ENCODE results near the gene SCO1.

Gene SCO1

GRCh38 chr17:10649602-10650001, 47.7 kb downstream of the SCO1 start:
- no peak for DNase-seq

- no peak for DNase-seq
These were observed 48.4 kb downstream of the SCO1 start for GRCh38 chr17:10648956-10649355.

DNA sequence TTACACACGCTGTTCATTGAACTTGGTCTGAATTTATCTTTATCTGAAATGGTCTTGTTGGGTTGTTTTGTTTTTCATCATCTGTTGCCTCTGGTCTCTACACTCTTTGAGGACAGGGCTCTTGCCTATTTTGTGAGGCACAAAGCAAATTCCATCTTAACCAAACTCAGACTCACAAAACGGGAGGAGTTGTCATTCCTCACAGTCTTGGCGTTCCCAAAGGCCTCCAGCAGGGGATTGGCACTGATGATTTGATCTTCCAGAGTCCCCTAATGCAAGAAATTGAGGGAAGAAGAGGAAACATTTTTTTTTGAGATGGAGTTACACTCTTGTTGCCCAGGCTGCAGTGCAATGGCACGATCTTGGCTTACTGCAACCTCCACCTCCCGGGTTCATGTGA, 49.0 kb downstream of the SCO1 start:
- no peak for DNase-seq

DNA sequence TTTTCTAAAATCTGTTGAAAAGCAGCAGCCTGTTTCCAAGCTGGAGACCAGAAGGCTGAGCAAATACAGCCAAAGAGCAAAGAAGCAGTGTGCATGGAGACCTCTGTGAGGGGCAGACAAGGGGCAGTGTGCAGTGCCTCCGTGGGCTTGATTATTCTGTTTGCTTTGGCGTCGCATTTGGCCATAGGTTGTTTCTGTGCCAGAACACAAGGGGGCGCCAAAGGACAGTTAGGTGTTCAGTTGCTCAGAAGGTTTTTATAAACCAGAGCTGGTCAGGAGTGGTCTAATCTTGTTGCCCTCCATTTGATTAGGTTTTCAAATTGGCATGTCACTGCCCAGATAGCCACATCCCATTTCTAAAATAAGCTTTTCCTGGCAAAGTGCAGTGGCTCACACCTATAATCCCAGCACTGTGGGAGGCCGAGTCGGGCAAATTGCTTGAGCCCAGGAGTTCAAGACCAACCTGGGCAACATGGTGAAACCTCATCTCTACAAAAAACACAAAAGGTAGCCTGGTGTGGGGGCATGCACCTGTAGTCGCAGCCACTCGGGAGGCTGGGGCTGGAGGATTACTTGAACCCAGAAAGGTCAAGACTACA, 50.8 kb downstream of the SCO1 start:
- peak; percentile 2 for DNase-seq

DNA sequence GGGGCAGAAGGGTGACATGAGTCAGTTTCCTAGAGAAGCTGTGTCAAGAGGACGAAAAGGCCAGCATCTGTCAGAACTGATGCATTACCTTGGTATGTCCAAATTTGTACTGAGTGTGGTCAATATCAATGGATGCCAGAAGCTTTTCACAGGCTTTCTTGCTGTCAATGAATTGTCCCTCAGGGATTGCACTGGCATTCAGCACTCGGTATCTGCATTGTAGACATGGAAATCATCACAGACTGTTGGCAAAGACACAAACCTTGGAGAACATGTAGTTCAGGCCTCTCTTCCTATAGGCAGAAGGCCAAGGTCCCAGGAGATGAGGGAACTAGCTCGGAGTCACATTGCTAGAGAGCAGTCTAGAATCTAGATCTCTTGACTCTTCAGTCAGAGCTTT, 56.9 kb downstream of the SCO1 start:
- DNase-seq: no peak

DNA sequence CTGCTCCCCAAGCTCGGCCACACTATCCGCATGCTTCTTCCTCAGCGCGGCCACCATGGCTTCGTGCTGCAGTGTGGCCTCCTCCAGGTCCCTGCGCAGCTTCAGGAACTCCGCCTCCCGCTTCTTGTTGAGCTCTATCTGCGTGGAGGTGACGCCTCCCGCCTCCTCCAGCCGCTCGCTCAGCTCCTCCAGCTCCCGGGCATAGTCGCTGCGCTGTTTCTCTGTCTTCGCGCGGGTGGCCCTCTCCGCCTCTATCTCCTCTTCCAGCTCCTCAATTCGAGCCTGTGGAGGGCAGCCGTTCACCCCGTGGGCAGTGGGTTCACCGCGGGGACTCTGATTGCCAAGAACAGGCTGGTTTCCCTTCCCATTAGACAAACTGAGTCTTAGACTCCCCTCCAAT, 59.2 kb downstream of the SCO1 start:
- DNase-seq: no peak

GRCh38 chr17:10635290-10635689, 62.0 kb downstream of the SCO1 start:
- DNase-seq: no peak

DNA sequence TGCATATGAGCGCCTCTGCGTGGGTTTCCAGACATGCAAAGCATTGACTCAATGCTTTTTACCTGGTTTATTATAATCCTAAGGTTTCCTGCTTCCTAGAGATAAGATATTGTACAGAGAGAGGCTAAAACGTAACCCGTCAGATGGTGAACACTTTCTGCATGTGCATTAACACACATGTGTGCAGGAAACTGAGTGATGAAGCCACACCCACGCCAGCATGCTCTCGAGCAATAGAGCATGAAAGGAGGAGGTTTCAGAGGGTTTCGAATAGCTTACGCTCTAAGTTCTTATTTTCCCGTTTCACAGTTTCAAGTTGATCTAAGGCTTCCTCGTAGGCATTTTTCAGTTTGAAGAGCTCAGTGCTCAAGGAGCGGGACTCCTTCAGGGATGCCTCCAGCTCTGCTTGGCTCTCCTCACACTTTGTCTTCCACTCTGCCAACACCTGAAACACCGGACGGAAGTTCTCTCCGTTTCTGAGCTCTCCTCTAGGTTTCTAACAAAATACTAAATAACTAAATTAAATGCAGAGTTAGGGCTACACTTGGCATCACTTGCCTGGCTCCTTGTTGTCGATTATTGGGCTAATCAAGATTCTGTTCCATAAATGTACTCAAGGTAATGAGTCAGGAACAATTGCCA, 63.5 kb downstream of the SCO1 start:
- no peak for DNase-seq

DNA sequence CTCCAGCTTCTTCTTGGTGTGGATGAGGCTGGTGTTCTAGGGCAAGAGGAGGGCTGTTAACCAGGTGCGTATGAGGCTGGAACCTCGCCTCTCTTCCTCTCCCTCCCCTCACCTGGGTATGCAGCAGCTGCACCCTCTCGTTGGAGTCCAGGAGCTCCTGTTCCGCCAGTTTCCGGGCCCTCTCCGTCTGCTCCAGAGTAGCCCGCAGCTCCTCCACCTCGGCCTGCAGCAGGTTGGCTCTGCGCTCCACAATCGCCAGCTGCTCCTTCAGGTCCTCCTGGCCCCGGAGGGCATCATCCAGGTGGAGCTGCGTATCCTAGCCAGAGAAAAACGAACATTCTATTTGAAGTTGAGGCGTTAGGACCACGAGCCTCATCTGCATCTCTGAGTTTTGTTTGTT, 65.6 kb downstream of the SCO1 start:
- DNase-seq: no peak

DNA sequence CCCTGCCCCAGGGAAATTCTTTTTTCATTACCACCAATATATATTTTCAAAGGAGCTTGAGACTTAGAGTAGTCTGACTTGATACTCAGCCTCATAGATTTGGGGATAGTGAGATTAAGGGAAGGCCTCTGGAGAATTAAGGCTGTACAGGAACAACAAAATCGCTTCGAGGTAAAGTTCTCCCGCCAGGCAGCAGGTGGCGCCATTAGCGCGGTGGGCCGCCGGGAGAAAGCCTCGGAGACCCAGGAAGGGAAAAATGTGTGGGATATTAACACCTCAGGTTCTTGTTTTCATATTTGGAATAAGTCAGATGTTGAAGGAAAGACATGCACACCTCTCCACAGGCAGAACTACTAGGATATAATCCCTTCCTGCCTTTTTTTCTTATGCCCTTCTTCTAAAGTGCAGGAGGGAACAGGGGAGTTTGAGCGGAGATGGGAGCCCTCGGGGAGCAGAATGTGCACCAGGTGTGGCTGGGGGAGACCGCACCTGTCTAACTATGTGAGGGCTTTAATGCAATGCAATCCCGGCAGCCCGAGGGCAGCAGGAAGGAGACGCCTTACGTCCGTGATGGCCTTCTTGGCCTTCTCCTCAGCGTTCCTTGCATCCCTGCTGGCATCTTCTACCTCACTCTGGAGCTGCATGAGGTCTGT, 66.2 kb downstream of the SCO1 start:
- no peak for DNase-seq

- no peak for DNase-seq
These were observed 67.6 kb downstream of the SCO1 start for GRCh38 chr17:10629706-10630105.

DNA sequence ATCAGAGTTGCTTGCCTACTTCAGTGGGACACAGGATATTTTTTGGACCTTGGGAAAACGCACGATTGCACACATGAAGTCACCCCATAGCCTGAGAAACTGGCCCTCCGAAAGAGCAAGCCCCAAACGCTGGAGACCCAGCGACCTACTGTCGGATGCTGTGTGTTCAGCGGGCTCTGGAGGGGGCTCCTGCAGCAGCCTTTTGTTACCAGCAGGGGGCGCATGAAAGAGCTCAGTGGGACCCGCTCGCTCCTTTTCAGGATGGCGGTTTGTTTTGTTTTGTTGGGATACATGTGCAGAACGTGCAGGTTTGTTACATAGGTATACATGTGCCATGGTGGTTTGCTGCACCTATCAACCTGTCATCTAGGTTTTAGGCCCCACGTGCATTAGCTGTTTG, 68.6 kb downstream of the SCO1 start:
- DNase-seq: no peak

DNA sequence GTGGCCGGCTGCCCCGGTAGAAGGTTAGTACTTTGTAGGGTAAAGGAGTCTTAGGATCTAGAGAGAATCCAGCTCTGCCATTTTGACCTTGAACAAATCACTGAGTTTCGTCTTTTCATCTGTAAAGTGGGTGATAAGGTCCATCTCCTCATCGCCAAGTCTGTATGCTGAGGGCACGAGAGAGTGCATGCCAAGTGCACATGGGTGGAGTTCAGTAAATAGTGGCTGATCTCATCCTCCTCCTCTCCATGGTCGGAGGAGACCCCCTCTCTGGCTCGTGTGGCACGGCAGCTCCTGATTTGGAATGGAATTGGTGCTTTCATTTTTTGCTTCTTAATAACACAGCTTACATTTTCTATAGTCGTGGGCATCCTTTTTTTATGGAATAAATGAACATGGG, 70.9 kb downstream of the SCO1 start:
- no peak for DNase-seq

GRCh38 chr17:10624969-10625368, 72.4 kb downstream of the SCO1 start:
- DNase-seq: no peak

DNA sequence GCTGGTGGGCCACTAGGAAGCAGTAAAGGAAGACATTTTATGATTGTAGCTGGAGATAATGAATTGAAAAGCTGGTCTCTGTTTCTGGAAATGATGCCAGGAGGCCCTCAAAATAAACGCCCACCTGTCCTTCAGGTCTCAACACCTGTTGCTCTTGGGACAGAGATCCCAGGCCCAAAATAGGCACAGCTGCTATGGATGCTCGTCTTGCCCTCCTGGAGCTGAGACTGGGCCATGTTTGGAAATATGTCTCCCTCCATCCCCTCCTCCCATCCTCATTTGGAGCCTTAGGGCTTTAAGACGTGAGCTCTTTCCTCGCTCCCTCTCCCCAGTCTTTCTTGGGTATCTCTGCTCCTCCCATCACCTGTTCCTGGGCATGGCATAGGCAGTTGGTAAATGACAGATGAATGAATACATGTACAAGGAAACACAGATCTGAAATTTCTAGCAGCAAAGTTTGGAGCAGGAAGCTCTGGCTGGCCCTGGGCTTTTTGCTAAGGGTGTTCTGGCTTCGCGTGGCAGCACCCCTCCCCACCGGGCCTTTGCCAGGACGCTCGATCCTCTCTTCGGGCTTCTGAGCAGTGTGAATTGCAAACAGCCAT, 73.5 kb downstream of the SCO1 start:
- DNase-seq: no peak

GRCh38 chr17:10622617-10623485, 74.5 kb downstream of the SCO1 start:
- no peak for DNase-seq
